Mucosa of rectum (tissue), 2 donors: Measurements from ENCODE around the gene CRY1.
"Not testable (repeated sequence)": the region's sequence is repeated elsewhere in the genome, so short reads cannot be mapped to it uniquely, and the experiment has no call there.

Experiments used
- H3K27ac ChIP-seq, 2 donors: one replicate each; pipeline ENCODE4 v1.7.0; 2013; ENCODE audit warnings: inconsistent platforms in 2 of 2, low read depth in 2 of 2, low read length in 2 of 2
- H3K27me3 ChIP-seq, 2 donors: one replicate each; pipeline ENCODE4 v1.7.0; 2013; ENCODE audit warnings: low read length in 2 of 2; ENCODE audit not compliant: control insufficient read depth in 2 of 2, insufficient read depth in 2 of 2
- H3K36me3 ChIP-seq, 2 donors: one replicate each; pipeline ENCODE4 v1.7.0; 2013; ENCODE audit warnings: low read length in 2 of 2; ENCODE audit not compliant: control insufficient read depth in 2 of 2, insufficient read depth in 2 of 2
- H3K4me1 ChIP-seq, 2 donors: one replicate each; pipeline ENCODE4 v1.7.0; 2013; ENCODE audit warnings: low read length in 2 of 2, mild to moderate bottlenecking in 1 of 2; ENCODE audit not compliant: control insufficient read depth in 2 of 2, insufficient read depth in 2 of 2
- H3K4me3 ChIP-seq, 2 donors: one replicate each; pipeline ENCODE4 v1.7.0; 2013; ENCODE audit warnings: low read length in 2 of 2
- H3K9ac ChIP-seq, 2 donors: one replicate each; pipeline ENCODE4 v1.7.0; 2013; ENCODE audit warnings: low read length in 2 of 2, low read depth in 1 of 2, mild to moderate bottlenecking in 1 of 2
- H3K9me3 ChIP-seq, 2 donors: one replicate each; pipeline ENCODE4 v1.7.0; 2013; ENCODE audit warnings: low read length in 2 of 2; ENCODE audit not compliant: control insufficient read depth in 2 of 2
- donor health status: healthy.
- donor health status: Normal muscosa, but diverticular disease.

CRY1 gene

GRCh38 chr12:107033758-107034739, 59.3 kb downstream of the CRY1 start:
- Histone ChIP-seq H3K4me3 (no peak overlapping the region), H3K9me3 (no peaks in the 10 kb centered on the region), H3K27me3 (no peaks in the 10 kb centered on the region), H3K27ac (no peak overlapping the region), H3K4me1 (no peaks in the 10 kb centered on the region), H3K9ac (no peak overlapping the region), H3K36me3 (no peaks in the 10 kb centered on the region)

DNA sequence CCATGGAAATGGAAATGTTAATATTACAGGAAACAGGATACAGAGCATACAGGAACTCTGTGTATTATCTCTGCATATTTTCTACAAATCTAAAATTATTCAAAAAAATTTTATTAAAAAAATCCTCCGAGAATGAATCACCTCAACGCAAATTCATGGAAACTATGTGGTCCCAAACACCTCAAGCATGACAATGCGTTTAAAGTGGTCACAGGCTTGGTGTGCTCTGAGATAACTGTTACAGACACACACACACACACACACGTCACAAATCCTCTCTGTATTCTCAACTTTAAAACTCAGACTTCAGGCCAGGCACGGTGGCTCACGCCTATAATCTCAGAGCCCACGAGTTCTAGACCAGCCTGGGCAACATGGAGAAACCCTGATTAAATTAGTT, 61.1 kb downstream of the CRY1 start:
- Histone ChIP-seq H3K36me3 (no peaks in the 10 kb centered on the region), H3K4me3 (no peak overlapping the region), H3K27me3 (no peaks in the 10 kb centered on the region), H3K9ac (no peak overlapping the region), H3K9me3 (no peaks in the 10 kb centered on the region), H3K27ac (no peak overlapping the region), H3K4me1 (peaks cover 1 to 3% of the 10 kb centered on the region in 2 donors)

GRCh38 chr12:107031061-107031460, 62.3 kb downstream of the CRY1 start:
- Histone ChIP-seq H3K27ac (no peak overlapping the region), H3K4me1 (peaks cover 3 to 9% of the 10 kb centered on the region in 2 donors), H3K9ac (no peak overlapping the region), H3K9me3 (no peaks in the 10 kb centered on the region), H3K36me3 (no peaks in the 10 kb centered on the region), H3K4me3 (no peak overlapping the region), H3K27me3 (no peaks in the 10 kb centered on the region)

DNA sequence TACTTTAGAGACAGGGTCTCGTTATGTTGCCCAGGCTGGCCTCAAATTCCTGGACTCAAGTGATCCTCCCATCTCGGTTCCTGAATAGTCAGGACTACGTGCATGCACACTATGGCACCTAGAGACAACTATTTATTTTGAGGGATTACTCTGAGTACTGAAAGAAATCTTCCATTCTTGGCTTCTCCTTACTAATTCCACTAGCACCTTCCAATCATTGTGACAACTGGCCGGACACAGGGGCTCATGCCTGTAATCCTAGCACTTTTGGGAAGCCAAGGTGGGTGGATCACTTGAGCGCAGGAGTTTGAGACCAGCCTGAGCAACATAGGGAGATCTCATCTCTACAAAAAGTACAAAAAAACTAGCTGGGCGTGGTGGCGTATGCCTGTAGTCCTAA, 64.3 kb downstream of the CRY1 start:
- Histone ChIP-seq H3K36me3 (no peaks in the 10 kb centered on the region), H3K27ac (no peak overlapping the region), H3K27me3 (no peaks in the 10 kb centered on the region), H3K4me3 (no peak overlapping the region), H3K9ac (no peak overlapping the region), H3K4me1 (peaks cover 3 to 9% of the 10 kb centered on the region in 2 donors), H3K9me3 (no peaks in the 10 kb centered on the region)

DNA sequence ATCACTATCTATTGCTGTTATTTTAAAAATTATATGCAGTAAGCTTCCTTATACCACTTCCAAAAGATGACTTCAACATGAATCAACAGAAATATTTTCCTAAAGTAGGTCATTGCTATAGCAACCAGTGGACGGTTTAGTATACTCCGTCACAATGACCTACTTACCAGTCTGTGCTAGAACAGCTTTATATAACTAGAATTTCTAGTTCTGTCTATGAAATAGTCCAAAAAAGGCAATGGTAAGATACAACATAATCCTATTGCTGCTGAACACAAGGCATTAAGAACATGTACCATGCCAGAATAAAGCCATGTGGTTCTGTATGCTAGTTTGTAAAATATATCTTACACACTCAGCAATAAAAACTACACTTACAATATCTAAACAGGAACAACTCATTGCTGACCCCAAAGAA, 65.7 kb downstream of the CRY1 start:
- Histone ChIP-seq H3K4me3 (no peak overlapping the region), H3K36me3 (no peaks in the 10 kb centered on the region), H3K4me1 (peaks cover 3 to 9% of the 10 kb centered on the region in 2 donors), H3K9me3 (no peaks in the 10 kb centered on the region), H3K27me3 (no peaks in the 10 kb centered on the region), H3K9ac (no peak overlapping the region), H3K27ac (peak overlapping the region; percentile 54 to 64)

GRCh38 chr12:107026806-107027635, 66.3 kb downstream of the CRY1 start:
- no peak overlapping the region for H3K9ac ChIP-seq
- H3K36me3 ChIP-seq, result no peaks in the 10 kb centered on the region
- no peaks in the 10 kb centered on the region for H3K27me3 ChIP-seq
- no peak overlapping the region for H3K4me3 ChIP-seq
- H3K9me3 ChIP-seq, result no peaks in the 10 kb centered on the region
- peak overlapping the region; percentile 49 to 64 for H3K27ac ChIP-seq
- peaks cover 3 to 9% of the 10 kb centered on the region in 2 donors for H3K4me1 ChIP-seq

GRCh38 chr12:107026356-107026755, 67.0 kb downstream of the CRY1 start:
- not testable (repeated sequence) for H3K4me3 ChIP-seq, H3K27me3 ChIP-seq, H3K9me3 ChIP-seq, H3K4me1 ChIP-seq, H3K36me3 ChIP-seq, H3K9ac ChIP-seq
- peak overlapping the region in 1 of 2 donors; percentile 64 for H3K27ac ChIP-seq

DNA sequence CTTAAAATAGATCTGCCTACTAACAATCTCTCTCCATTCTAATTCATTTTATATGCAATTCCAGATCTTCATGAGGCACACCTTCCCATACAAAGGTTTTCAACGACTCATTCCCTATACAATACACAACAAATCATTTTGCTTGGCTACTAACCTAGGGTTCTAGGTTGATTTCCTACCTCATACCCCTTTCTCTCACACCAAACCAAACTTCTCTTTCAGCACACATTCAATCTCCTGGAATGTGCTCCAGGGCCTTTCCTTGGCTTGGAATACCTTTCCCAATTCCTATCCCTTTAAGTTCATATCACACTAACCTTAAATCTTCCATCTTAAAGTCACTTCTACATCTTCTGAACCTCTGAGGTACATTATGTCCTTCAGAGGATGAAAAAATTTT, 67.7 kb downstream of the CRY1 start:
- H3K4me3 ChIP-seq, result no peak overlapping the region
- no peaks in the 10 kb centered on the region for H3K36me3 ChIP-seq
- no peaks in the 10 kb centered on the region for H3K9me3 ChIP-seq
- H3K4me1 ChIP-seq, result peaks cover 3 to 9% of the 10 kb centered on the region in 2 donors
- no peak overlapping the region for H3K27ac ChIP-seq
- H3K27me3 ChIP-seq, result no peaks in the 10 kb centered on the region
- H3K9ac ChIP-seq, result no peak overlapping the region

DNA sequence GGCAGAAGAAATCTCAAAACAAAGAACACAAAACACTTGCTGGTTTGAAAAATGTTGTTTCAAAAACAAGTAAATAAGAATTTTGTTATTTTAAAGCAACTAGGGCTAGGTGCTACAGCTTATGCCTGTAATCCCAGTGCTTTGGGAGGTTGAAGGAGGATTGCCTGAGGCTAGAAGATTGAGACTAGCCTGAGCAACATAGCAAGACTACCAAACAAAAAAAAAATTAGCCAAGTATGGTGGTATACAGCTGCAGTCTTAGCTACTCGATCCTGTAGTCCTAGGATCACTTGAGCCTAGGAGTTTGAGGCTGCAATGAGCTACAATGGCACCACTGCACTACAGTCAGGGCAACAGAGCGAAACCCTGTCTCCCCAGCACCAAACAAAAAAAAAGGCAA, 73.8 kb downstream of the CRY1 start:
- Histone ChIP-seq H3K36me3 (no peaks in the 10 kb centered on the region), H3K9ac (no peak overlapping the region), H3K27ac (no peak overlapping the region), H3K27me3 (no peaks in the 10 kb centered on the region), H3K9me3 (no peaks in the 10 kb centered on the region), H3K4me1 (no peaks in the 10 kb centered on the region), H3K4me3 (no peak overlapping the region)

DNA sequence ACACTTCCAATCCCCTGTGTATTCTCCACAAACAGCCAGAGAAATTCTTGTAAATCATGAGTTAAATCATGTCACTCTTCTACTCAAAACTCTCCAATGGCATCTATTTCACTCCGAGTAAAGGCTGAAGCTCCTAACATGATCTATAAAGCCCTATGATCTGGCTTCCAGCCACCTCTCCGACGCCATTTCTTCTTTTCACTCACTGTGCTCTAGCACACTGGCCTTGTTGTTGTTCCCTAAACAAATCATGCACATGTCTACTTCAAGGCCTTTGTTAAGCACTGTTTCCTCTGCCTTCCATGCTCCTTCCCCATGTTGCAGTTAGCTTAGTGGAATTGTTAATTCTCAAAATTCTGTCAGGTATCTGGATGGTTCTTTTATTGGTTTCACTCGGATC, 76.3 kb downstream of the CRY1 start:
- Histone ChIP-seq H3K27me3 (no peaks in the 10 kb centered on the region), H3K4me1 (no peaks in the 10 kb centered on the region), H3K4me3 (no peak overlapping the region), H3K9me3 (no peaks in the 10 kb centered on the region), H3K9ac (no peak overlapping the region), H3K36me3 (no peaks in the 10 kb centered on the region), H3K27ac (no peak overlapping the region)
